GM19467 (cell line): ENCODE measurements around the gene OPRL1.

Experiments
- ATAC-seq: cut with Tn5 transposase; IDR thresholded peaks from one replicate; pipeline ENCODE4 v1.9.1; 2021; ENCODE audit warnings: mild to moderate bottlenecking, moderate library complexity; ENCODE audit not compliant: unreplicated experiment

OPRL1 gene

GRCh38 chr20:64139199-64140060 lies 59.5 kb downstream of the OPRL1 start:
- ATAC-seq = no peak

- ATAC-seq = no peak
Observed at GRCh38 chr20:64140061-64140931, 60.4 kb downstream of the OPRL1 start.

- no peak for ATAC-seq
Observed at GRCh38 chr20:64140956-64141355, 61.1 kb downstream of the OPRL1 start.

GRCh38 chr20:64142590-64142989 lies 62.7 kb downstream of the OPRL1 start:
- no peak for ATAC-seq

- no peak for ATAC-seq
Observed at GRCh38 chr20:64143018-64143801, 63.3 kb downstream of the OPRL1 start.

GRCh38 chr20:64144144-64144912 lies 64.4 kb downstream of the OPRL1 start:
- no peak for ATAC-seq

- ATAC-seq = no peak
Observed at GRCh38 chr20:64145458-64146300, 65.8 kb downstream of the OPRL1 start.

GRCh38 chr20:64146301-64146935 lies 66.5 kb downstream of the OPRL1 start:
- no peak for ATAC-seq

- no peak for ATAC-seq
Observed at GRCh38 chr20:64146936-64147477, 67.1 kb downstream of the OPRL1 start.

- ATAC-seq = no peak
Observed at GRCh38 chr20:64148581-64148980, 68.7 kb downstream of the OPRL1 start.

- no peak for ATAC-seq
Observed at GRCh38 chr20:64149141-64149540, 69.3 kb downstream of the OPRL1 start.

- no peak for ATAC-seq
Observed at GRCh38 chr20:64149809-64150560, 70.1 kb downstream of the OPRL1 start.
